Uterus (tissue), 4 donors: Measurements from ENCODE around the gene VPS37C. TPM values are rescaled to one million over a fixed set of nuclear protein-coding genes. Genes with fewer than 3 reads are reported as not detected.
A peak's percentile ranks its signal among the peaks of the same experiment; 100 is the strongest.
"Not testable (repeated sequence)": the region's sequence is repeated elsewhere in the genome, so short reads cannot be mapped to it uniquely, and the experiment has no call there.

Experiments used
- DNase-seq, 2 donors: peaks; one replicate each; pipeline ENCODE4 v3.0.0-alpha.2; 2019 to 2020
- H3K27ac ChIP-seq, 2 donors: fragments of 200-600 bp; sonication (generic); 1 replicate in 1 of 2; 2 replicates in 1 of 2; pipeline ENCODE4 v1.5.1; 2016 to 2018
- H3K27me3 ChIP-seq, 2 donors: fragments of 200-600 bp; sonication (generic); one replicate each; pipeline ENCODE4 v1.5.1; 2018 to 2019; ENCODE audit warnings: control low read depth in 1 of 2
- H3K36me3 ChIP-seq, 2 donors: fragments of 200-600 bp; sonication (generic); one replicate each; pipeline ENCODE4 v1.5.1; 2019; ENCODE audit warnings: control low read depth in 1 of 2
- H3K4me1 ChIP-seq, 2 donors: fragments of 200-600 bp; sonication (generic); one replicate each; pipeline ENCODE4 v1.5.1; 2018 to 2019; ENCODE audit warnings: control low read depth in 1 of 2
- H3K4me3 ChIP-seq, 2 donors: fragments of 200-600 bp; sonication (generic); 1 replicate in 1 of 2; 2 replicates in 1 of 2; pipeline ENCODE4 v1.5.1; 2018 to 2019; ENCODE audit warnings: mild to moderate bottlenecking in 1 of 2
- H3K9me3 ChIP-seq, 2 donors: fragments of 200-600 bp; sonication (generic); one replicate each; pipeline ENCODE4 v1.5.1; 2019; ENCODE audit warnings: control low read depth in 1 of 2
- POLR2A ChIP-seq, 2 donors: fragments of 450-650 bp; IDR thresholded peaks; one replicate each; pipeline ENCODE4 v1.6.1; 2016; ENCODE audit warnings: antibody characterized with exemption in 2 of 2, mild to moderate bottlenecking in 1 of 2, moderate library complexity in 1 of 2
- intact Hi-C: fragments of 100-400 bp; cut with DNase I; formaldehyde crosslinking; loops from one replicate; pipeline ENCODE4 v1.15.1; 2023; ENCODE audit warnings: low total_unique reads
- total RNA-seq, 4 donors: library from RNA; depleted of rRNA in 3 of 4; stranded (reverse); fragments of >200 nt in 3 of 4; gene quantifications; one replicate each; pipeline versions ENCODE4 v1.1.0 to v1.2.4, GENCODE V29; 2014 to 2023
- TF ChIP-seq, protein P1 (sequence below), 4 experiments: fragments of 200-600 bp in 2 of 4; fragments of 450-650 bp in 2 of 4; sonication (generic) in 2 of 4; IDR thresholded peaks; one replicate each; pipeline ENCODE4 v1.5.1; 2016 to 2019; ENCODE audit warnings: antibody characterized with exemption in 4 of 4, mild to moderate bottlenecking in 2 of 4, moderate library complexity in 1 of 4
- donor health status: DM: yes; HTN: yes; CAD: no.

VPS37C gene
- 10 to 100 TPM in 2 of 4 donors, 1 to 10 TPM in 1, under 1 TPM in 1; 0.26 to 26.3 (median 13.3) TPM for total RNA-seq

DNA sequence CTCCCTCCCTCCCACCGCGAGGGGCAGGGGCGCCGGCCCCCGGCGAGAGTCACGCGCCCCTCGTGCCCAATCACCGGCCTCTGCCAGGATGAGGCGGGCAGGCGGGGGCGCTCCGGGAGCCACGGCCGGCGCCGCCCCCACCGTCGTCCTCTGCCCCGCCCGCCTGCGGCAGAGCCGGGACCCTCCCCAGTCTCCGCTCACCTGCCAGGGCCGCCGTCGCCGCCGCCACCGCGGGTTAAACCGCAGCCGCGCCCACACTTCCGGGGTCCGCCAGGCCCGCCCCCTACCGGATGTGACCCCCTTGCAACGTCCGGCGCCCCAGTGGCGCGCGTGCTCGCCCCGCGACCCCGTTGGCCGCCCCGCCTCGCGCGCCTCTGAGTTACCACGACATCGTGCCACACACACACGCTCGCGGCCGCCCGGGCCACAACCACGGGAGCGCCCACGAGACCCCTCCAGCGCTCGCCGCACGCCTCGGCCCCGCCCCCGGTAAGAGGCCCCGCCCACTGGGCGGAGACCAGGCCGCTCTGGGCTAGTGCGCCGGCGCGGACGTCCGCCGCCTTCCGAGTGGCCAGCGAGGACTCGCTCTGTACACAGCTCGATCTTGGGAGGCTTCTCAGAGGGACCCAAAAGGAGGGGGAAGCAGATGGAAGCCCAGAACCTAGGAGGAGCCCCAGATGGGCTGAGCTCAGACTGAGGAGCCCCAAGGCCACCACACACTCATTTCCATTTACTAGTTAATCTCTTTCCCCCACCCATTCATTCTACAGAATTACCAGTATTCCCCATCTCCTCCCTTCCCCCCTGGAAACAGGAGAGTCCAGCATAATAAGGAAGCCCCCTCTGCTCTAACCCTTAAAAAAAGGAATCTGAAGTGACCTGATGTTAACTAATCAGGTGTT lies at the start of gene VPS37C:
Gene VPS37C, minus strand, starts transcription at position 237 of the 902 bp plus-strand sequence. CDS start 22,597 bp downstream, outside the sequence.
- peak within 1 kb of the TSS; percentile 49 to 95 for H3K4me3 ChIP-seq
- peak within 1 kb of the TSS; percentile 97 to 98 for H3K27ac ChIP-seq
- H3K27me3 ChIP-seq: no peaks in the 10 kb centered on the region
- no peaks in the 10 kb centered on the region for H3K9me3 ChIP-seq
- no peaks in the 10 kb centered on the region for H3K4me1 ChIP-seq
- DNase-seq: peak; percentile 84 to 90
- H3K36me3 ChIP-seq: no peaks in the 10 kb centered on the region
- intact Hi-C loops: no loop called here
- TF ChIP-seq, protein P1, sequence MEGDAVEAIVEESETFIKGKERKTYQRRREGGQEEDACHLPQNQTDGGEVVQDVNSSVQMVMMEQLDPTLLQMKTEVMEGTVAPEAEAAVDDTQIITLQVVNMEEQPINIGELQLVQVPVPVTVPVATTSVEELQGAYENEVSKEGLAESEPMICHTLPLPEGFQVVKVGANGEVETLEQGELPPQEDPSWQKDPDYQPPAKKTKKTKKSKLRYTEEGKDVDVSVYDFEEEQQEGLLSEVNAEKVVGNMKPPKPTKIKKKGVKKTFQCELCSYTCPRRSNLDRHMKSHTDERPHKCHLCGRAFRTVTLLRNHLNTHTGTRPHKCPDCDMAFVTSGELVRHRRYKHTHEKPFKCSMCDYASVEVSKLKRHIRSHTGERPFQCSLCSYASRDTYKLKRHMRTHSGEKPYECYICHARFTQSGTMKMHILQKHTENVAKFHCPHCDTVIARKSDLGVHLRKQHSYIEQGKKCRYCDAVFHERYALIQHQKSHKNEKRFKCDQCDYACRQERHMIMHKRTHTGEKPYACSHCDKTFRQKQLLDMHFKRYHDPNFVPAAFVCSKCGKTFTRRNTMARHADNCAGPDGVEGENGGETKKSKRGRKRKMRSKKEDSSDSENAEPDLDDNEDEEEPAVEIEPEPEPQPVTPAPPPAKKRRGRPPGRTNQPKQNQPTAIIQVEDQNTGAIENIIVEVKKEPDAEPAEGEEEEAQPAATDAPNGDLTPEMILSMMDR (IDR thresholded peaks at IDR 0.05): peak in 3 of 4 experiments; percentile 13 to 37 (median 27)
- peak; percentile 63 to 79 for TF ChIP-seq POLR2A (IDR thresholded peaks at IDR 0.05)

DNA sequence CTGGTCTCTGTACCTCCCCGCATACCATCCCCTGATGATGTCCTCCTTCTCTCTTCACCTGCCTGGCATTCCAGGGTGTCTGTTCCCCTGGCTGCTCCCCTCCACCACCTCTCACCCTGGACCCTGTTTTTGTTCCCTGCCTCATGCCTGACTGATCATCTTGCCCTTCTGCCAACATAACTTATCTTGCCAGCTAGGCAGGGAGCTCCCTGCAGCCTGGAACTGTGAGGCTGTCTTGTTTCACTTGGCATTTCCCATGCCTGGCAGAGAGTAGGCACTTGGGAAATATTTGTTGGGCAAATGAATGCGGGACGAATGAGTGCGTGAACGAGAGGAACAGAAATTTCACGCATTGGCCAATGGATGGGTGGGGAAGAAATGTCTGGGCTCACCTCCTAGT lies 49.4 kb upstream of the VPS37C start:
- H3K4me1 ChIP-seq, H3K27ac ChIP-seq, H3K27me3 ChIP-seq, intact Hi-C loops, H3K9me3 ChIP-seq, DNase-seq, H3K36me3 ChIP-seq, H3K4me3 ChIP-seq: not testable (repeated sequence)

DNA sequence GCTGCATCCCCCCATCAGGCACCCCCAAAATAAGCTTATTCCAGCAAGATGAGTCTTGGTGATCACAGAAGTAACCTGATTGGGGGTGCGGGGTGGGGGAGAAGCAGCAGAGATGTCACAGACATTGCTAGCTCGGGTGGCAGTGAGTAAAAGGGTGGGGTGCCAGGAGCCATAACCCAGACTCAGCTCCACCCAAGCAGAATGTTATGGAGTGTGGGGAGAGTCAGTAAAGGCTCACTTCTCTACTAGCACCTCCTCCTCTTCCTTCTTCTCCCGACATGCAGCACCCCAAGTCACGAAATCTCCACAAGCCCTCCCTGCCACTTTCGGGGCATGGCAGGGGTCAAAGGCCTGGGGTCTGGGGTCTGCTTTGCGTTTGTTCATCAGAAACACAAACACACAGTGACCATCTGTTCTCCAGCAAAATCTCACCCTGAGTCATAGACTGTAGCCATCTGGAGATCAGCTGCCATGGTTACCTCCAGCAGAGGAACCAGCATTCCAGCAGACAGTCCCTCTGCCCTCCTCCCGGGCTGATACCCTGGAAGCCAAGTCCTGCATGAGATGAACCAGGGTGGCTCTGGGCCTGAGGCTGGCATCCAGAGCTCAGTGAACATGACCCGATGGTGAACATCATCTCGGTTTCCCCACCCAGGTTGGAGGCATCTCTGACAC lies 46.5 kb upstream of the VPS37C start:
- H3K27me3 ChIP-seq, H3K36me3 ChIP-seq, intact Hi-C loops: not testable (repeated sequence)

DNA sequence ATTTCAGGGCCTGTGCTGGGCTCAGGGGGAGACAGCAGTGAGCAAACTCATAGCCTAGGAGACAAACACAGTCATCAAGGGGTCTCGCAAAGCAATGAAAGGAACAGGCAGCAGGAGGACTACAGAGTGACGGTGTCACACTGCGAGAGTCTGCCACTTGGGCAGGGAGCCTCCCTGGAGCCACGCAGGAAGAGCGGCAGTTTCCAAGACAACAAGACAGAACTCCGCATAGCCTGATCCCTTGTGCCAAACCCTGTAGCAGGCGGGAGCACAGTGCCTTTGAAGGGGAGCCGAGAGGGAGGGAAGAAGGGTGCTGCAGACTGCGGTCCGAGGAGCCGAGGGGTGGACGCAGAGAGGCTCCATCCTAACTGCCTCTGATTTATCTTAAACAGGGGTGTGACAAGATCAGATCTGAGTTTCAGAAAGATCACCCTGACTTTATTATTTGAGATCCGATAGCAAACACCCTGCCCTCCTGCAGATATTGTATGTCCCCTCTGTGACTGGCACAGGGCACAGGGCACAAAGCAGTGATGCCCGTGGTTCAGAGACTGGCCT lies 43.4 kb upstream of the VPS37C start:
- H3K4me1 ChIP-seq, H3K36me3 ChIP-seq, H3K9me3 ChIP-seq, DNase-seq, H3K27me3 ChIP-seq, H3K27ac ChIP-seq, intact Hi-C loops, H3K4me3 ChIP-seq: not testable (repeated sequence)

More for the DNA sequence above, 46.5 kb upstream of the VPS37C start:
- not testable (repeated sequence) for H3K9me3 ChIP-seq, H3K4me3 ChIP-seq, H3K27ac ChIP-seq, H3K4me1 ChIP-seq, DNase-seq

DNA sequence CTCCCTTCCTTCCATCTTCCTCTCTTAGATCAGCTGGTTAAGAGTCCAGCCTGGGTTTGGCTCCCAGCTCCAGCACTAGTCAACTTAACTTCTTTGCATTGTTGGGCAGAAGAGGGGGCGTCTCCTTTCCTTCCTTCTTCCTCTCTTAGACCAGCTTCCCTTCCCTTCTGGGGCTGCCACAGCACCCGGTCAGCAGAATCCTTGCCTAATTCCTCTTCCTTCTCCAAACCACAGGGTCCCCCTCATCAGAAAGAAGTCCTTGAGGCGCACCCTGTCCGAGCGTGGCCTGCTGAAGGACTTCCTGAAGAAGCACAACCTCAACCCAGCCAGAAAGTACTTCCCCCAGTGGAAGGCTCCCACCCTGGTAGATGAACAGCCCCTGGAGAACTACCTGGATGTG lies 42.6 kb upstream of the VPS37C start:
- H3K9me3 ChIP-seq, DNase-seq, intact Hi-C loops, H3K27ac ChIP-seq, H3K4me1 ChIP-seq, H3K27me3 ChIP-seq, H3K36me3 ChIP-seq, H3K4me3 ChIP-seq: not testable (repeated sequence)

DNA sequence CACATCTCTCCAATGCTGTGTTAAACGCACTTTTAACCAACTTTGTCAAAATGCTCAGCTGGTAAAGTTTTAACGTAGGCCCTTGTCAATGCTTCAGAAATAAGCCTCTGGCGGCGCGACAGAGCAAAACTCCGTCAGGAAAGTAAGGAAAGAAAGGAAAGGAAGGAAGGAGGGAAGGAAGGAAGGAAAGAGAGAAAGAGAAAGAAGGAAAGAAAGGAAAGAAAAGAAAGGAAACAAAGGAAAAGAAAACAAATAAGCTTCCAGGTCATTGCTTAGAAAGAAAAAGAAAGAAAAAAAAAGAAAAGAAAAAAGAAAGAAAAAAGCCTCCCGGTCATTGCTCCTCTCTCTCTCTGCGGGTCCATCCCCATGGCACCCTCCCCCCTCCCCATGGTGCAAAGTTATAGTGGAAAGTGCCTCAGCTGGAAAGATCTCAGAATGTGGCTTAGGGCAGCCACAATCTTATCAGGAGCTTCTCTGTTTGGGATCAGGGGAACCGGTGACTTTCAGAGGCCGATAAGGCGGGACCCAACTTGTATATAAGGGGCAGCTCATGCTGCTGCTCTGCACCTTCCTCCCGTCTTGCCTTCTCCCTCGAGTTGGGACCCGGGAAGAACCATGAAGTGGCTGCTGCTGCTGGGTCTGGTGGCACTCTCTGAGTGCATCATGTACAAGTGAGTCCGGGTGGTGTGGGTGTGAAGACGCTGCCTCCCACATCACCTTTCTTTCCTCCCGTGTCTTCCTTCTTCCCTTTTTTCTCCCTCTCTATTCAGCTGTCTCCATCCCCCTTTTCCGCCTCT lies 41.9 kb upstream of the VPS37C start, which contains the start of gene PGA3:
Gene PGA3, plus strand, starts transcription at position 566 of the 797 bp plus-strand sequence. Its CDS starts 50 bp downstream, at position 616.
- H3K4me1 ChIP-seq, H3K27ac ChIP-seq, H3K27me3 ChIP-seq, H3K36me3 ChIP-seq, intact Hi-C loops, H3K4me3 ChIP-seq, DNase-seq, H3K9me3 ChIP-seq: not testable (repeated sequence)

DNA sequence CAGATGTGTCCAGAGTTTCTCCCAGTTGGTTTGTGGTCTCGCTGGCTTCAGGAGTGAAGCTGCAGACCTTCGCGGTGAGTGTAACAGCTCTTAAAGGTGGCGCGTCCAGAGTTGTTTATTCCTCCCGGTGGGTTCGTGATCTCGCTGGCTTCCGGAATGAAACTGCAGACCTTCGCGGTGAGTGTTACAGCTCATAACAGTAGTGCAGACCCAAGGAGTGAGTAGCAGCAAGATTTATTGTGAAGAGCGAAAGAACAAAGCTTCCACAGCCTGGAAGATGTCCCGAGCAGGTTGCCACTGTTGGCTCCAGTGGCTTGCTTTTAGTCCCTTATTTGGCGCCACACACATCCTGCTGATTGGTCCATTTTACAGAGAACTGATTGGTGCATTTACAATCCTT lies 40.2 kb upstream of the VPS37C start:
- Histone ChIP-seq H3K4me3 (no peak overlapping the region), H3K36me3 (no peaks in the 10 kb centered on the region), H3K27ac (no peak overlapping the region), H3K4me1 (no peaks in the 10 kb centered on the region), H3K27me3 (no peaks in the 10 kb centered on the region), H3K9me3 (no peaks in the 10 kb centered on the region)
- intact Hi-C loops: no loop called here
- TF ChIP-seq, protein P1 (IDR thresholded peaks at IDR 0.05): no peak
- TF ChIP-seq POLR2A (IDR thresholded peaks at IDR 0.05): no peak
- no peak for DNase-seq
